Measurements from ENCODE around the gene CAPG.

DNA sequence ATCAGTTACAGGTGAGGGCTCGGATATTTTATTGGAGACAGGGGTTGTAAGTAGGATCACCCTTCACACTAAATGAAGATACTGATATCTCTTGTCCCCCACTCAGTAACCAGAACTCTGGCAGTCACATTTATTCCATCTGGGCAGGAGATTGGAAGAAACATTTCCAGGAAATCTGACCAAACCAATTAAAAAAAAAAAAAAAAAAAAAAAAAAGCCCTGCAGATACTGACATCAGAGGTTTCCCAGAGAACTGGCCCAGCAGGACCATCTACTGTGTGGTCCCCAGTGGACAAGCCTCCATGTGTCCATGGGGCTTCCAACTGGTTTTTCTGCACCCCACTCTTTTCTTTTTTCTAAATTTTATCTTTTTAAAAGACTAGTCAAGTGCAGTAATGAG, 49.6 kb upstream of the CAPG start:
- TF ChIP-seq, protein P1, sequence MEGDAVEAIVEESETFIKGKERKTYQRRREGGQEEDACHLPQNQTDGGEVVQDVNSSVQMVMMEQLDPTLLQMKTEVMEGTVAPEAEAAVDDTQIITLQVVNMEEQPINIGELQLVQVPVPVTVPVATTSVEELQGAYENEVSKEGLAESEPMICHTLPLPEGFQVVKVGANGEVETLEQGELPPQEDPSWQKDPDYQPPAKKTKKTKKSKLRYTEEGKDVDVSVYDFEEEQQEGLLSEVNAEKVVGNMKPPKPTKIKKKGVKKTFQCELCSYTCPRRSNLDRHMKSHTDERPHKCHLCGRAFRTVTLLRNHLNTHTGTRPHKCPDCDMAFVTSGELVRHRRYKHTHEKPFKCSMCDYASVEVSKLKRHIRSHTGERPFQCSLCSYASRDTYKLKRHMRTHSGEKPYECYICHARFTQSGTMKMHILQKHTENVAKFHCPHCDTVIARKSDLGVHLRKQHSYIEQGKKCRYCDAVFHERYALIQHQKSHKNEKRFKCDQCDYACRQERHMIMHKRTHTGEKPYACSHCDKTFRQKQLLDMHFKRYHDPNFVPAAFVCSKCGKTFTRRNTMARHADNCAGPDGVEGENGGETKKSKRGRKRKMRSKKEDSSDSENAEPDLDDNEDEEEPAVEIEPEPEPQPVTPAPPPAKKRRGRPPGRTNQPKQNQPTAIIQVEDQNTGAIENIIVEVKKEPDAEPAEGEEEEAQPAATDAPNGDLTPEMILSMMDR (IDR thresholded peaks at IDR 0.05): no peak
- no peak for TF ChIP-seq POLR2A (IDR thresholded peaks at IDR 0.05)

Data from vagina (tissue), 2 donors.